Effector CD4-positive, alpha-beta T cell (primary cell): ENCODE data around the gene NKPD1.

Source experiments
- DNase-seq: peaks from one replicate; pipeline ENCODE4 v3.0.0-alpha.2; 2020

The NKPD1 gene

DNA sequence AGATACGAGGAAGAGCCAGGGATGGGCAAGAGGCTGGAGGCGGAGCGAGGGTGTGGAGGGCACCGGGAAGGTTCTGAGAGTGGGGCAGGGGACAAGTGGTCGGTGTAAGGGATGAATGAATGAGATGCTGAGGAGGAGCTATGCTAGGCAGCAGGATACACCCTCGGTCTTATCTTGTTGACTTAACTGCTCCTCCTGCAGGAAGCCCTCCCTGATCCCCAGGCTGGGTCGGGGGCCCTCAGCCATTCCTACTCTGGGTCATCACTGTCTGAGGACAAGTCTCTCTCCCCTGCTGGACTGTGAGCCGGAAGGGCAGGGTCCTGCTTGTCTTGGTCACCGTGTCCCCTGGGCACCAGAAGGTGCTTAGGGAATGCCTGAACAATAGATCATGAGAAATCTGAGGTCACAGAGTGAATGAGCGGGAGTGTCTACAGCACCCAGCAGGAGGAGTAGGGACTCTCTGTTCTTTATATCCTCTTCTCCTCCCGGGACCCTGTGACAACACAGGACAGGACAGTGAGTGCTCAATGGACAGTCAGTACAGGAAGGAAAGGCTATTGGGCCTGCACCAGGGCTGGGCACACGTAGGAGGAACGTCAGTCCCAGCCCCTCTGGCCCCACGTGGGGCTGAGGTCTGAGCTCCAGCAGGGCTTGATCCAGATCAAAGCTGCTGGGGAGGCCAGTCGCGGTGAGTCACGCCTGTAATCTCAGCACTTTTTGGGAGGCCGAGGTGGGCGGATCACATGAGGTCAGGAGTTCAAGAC is 6.5 kb downstream of the NKPD1 start:
- no peak for DNase-seq

DNA sequence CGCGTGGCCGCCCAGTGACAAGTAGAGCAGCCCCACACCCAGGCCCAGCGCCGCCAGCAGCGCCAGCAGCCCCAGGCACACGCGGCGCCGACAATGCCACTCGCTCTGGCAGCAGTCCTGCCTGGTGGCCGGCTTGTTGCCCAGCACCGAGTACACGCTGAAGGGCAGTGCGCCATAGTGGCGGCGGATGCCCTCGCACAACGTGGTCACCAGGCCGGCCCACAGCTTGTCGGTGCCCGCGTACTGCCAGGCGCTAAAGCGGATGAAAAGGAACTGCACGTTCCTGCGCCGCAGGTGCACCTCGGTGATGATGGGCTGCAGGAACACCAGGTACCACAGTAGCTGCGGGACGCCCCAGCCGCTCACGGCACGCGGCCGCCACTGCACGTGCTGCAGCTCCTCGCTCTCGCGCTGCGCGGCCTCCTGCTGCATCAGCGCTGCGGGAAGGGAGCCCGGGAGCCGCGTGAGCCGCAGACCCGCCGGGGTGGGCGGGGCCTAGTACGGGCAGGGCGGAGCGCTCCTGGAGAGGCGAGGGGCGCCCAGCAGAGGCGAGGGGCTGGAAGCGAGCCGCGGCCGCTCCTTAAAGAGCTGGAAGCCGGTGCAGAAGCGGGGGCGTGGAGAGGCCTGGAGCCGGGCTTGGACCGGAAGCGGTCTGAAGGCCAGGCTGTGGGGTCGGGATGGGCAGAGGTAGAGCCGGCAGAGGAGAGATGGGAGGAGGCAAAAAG is 7.3 kb downstream of the NKPD1 start:
- DNase-seq = no peak

DNA sequence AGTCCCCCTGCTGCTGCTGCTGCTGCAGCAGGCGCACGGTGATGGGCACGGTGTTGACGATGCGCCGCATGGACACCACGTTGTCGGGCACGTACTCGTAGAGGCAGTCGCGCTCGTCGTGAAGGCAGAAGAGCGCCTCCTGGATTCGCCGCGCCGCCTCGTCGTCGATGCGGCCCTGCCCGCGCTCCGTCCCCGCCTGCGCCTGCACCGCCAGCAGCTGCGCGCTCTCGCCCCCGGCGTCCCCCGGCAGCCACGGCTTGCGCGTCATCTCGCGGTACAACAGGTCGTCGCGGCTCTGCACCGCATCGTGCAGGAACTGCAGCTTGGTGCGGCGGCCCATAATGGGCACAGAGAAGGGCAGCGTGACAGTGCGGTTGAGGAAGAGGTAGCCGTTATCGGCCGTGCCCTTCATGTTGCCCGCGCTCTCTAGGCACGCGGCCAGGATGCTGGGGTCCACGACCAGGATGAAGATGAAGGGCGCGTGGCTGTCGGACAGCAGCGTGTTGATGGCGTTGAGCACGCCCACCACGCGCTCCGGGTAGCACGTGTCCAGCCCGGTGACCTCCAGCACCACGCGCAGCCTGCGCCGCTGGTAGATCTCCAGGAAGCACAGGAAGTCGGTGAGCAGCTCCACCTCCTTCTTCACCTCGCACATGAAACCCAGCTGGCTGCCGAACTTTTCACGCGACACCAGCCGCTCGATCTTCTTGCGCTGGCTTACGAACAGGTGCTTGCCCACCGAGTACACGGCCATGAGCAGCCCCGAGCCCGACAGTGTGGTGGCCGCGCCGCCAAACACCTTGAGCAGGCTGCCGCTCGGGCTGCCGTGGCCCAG is 8.1 kb downstream of the NKPD1 start:
- DNase-seq = peak; percentile 21

DNA sequence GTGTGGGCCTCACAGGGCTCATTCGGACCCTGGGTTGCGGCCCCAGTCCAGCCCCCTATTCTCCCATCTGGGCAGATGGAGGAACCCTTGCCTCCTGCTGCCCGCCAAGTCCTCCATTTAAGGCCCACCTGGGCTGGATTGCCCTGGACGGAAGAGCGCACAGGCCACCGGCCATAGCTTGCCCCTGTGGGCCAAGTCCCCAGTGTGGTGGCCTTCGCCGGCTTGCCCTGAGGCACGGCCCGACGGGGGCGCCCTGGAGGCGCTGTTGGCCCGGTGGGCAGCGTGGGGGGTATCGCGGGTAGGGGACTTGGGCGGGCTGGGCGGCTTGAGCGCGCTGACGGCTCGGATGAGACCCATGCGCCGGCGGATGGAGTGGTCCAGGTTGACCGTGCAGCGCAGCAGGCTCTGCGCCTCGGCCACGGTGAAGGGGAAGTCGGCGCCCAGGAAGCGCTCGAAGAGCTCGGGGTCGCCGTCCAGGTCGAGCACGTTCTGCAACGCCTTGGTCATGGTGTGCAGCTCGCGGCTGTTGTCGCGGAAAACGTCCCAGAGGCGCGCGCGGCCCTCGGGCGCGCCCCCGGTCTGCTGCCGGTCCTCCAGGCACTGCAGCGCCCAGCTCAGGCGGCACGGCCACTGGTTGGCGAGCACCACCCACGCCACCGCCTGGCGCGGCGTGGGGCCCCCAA is 8.8 kb downstream of the NKPD1 start:
- no peak for DNase-seq

DNA sequence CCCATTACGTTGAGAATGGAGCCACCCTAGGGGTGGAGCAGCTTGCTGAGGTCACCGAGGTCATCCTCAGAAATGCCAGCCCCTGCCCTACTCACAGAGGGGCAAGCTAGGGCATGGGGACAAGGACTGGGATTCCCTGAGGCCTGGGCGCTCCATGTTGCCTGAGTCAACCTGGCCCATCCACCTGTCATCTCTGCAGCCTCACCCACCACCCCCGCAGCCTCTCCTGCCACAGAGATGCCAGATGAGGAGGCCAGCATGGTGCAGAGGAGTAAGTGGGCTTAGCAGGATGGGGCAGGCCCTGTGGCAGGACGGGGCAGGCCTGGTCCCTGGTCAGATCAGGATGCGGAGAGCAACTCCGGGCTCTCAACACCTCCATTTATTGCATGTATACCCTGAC is 9.5 kb downstream of the NKPD1 start:
- no peak for DNase-seq

DNA sequence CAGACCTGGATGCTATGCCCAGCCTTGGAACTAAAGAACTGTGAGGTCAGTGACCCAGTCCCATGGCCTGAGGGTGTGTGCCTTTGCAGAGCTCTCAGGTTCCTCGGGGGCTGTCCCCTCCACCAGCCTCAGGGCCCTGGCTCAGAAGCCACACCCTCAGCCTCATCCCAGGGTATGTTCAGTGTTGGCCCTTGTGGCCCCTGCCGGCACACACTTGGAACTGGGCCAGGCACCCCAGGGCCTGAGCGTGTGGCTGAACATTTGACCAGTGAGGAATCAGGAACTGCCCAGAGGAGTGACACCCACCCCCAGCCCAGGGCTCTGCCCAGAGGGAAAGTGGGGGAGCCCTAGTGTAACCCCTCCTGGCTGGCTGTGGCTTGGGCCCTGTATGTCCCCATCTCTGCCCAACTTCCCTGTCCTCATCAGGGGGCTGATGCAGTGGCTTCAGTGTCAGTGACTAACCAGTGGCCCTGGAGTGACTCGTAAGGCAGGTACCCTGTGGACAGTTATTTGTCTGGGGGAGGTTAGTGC is 10.0 kb downstream of the NKPD1 start:
- no peak for DNase-seq

DNA sequence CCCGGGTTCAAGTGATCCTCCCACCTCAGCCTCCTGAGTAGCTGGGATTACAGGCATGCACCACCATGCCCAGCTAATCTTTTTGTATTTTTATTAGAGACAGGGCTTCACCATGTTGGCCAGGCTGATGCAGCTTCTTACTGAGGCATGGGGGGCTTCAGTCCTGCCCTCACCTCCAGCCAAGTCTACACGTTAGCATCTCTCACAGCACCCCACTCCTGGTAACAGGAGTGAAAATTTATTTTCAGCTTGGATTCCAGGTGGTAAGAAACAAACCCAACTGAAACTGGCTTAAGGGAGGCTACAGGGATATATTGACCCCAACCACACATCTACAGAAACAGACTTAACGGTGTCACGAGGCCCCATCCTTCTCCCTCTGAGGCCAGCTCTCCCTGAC is 10.6 kb downstream of the NKPD1 start:
- no peak for DNase-seq

DNA sequence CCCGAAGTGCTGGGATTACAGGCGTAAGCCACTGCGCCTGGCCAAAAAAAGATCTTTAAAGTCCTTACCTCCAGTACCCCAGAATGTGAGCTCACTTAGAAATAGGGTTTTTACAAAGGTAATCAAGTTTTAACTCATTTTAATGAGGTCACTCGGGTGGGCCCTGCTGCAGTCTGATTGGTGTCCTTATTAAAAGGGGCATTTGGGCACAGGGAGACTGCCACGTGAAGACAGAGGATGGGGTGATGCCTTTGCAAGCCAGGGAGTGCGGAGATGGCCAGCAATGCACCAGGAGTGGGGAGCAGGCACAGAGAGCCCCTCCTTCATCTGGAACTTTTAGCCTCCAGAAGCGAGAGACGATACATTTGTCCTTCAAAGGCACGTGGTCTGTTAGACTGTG is 11.7 kb downstream of the NKPD1 start:
- no peak for DNase-seq

DNA sequence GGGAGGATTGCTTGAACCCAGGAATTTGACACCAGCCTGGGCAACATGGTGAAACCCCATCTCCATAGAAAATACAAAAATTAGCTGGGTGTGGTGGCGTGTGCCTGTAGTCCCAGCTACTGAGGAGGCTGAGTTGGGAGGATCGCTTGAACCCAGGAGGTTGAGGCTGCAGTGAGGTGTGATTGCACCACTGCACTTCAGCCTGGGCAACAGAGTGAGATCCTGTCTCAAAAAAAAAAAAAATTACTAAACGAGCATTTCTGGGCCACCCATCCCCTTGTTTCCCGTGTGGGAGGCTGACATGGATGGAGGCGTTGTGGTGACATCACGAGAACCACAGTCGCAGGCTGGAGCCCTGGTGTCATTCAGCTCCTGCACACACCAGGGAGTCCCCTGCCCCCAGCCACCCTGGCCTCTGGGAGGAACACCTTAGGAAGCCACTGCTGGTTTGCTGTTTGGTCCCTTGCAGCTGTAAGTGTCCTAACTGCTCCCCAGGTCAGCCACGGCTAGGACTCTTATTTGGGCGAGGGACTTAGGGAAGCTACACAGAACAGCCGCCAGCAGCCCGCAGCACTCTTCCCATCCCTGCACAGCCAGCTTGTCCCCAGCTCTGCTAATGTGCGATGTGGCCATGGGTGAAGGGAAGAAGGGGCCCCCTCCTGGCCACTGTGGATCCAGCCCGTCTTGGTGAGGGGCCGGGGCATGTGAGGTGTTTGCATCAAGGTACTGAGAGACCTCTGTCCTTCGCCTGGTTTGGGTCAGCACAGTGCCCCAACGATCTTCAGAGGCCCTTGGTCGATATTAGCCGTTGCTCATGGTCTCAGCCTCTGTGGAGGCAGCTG is 12.7 kb downstream of the NKPD1 start:
- no peak for DNase-seq

DNA sequence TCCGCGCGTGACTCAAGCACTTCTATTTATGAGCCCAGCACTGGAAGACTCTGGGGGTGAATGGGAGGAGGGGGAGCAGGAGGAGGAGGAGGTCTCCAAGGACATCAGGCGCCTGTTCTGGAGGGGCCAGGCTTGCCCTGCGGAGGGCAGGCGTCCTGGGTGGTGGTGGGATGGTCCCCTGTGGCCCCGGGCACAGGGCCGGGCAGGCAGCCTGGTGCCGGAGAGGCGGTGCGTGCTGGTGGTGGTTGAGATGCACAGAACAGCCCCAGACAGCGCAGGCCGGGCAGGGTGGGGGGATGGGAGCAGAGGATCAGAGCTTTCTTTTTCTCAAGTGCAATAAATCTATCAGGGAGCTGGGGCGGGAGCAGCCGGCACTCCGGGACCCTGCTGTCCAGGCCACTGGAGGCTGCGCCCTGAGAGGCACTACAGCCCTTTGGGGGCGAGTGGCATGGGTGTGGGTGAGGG is 14.0 kb downstream of the NKPD1 start:
- no peak for DNase-seq

DNA sequence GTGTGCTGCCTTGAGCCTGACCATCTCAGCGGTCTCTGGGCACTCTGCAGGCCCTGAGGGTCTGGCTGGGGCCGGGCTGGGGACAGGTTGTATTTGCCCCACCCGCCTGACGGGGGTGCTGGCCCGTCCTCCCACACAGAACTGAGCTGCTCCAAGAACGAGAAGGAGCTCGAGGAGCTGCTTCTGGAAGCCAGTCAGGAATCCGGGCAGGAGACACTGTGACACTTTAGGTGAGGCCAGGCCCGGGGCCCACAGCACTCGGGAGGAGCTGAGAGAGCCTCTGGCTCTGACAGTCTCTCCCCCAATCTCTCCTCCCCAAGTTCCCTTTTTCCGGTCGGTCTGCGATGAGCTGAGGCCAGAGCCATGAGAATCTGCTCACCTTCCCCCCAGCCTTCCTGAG is 14.5 kb downstream of the NKPD1 start:
- DNase-seq = no peak

DNA sequence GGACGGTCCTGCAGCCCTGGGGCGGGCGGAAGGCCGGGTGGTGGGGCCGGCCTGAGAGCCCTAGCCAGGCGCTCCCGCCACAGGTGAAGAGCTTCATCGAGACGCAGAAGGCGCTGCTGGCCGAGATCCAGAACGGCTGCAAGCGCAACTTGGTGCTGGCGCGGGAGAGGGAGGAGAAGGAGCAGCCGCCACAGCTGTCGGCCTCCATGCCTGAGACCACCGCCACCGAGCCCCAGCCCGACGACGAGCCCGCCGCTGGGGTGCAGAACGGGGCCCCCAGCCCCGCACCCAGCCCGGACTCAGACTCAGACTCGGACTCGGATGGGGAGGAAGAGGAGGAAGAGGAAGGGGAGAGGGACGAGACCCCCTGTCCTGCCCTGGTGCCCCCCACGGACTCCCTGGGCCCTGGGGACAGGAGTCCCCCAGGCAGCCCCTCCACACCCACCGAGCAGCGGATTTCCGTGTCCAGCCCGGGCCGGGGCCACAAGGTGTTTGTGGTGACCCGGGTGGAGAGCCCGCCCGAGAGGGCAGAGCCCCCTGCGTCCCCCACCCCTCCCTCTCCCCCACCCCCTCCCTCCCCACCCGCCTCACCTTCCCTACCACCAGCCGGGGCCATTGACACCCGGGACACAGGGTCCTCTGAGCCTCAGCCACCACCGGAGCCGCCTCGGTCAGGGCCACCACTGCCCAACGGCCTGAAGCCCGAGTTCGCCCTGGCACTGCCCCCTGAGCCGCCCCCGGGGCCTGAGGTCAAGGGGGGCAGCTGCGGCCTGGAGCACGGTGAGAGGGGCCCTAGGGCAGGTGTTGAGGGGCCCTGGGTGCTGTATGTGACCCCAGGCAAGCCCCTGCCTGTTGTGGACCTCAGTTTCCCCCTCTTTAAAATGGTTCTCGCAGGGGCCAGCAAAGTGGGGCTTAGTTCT is 15.3 kb downstream of the NKPD1 start:
- DNase-seq = no peak

DNA sequence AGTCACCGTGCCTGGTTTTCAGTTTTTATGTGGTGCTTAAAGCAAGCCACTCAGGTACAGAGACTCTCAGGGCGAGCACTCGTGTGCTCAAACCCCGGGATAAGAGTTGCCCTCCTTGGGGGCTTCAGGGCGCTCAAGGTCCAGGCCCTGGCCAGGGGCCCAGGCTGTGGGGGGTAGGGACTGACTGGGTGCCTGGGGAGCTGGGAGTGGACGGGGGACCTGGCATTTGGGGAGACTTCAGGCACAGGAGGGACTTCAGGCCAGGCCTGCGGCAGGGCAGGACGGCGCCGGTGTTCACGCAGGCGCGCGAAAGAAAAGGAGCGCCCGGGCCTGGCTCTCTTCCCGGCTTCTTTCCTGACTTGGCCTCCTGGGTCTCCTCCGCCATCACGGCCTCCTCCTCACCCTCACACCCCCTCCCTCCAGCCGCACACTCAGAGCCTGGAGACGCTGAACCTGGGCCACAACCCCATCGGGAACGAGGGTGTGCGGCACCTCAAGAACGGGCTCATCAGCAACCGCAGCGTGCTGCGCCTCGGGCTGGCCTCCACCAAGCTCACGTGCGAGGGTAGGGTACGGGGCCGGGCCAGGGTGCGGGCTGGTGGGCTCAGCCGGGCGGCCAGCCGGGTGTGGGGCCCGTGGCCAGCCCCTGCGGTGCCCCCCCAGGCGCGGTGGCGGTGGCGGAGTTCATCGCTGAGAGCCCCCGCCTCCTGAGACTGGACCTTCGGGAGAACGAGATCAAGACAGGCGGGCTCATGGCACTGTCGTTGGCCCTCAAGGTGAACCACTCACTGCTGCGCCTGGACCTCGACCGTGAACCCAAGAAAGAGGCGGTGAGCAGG is 16.1 kb downstream of the NKPD1 start:
- no peak for DNase-seq

DNA sequence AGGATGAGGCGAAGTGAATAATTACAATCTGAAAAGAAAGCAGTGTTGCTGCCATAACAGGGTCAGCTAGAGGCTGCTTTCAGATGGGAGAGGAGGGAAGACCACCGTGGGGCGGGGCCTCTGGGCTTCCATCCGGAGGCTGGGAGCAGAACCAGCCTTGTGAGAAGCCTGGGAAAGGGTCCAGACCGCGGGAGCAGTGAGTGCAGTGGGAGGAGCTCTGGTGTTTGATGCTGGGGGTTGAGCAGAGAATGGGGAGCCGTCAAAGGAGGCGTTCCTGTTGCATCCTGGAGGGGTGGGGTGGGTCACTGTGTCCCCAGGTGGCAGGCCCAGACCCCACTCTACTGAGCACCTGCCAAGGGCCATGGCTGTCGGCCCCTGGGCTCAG is 18.1 kb downstream of the NKPD1 start:
- no peak for DNase-seq

DNA sequence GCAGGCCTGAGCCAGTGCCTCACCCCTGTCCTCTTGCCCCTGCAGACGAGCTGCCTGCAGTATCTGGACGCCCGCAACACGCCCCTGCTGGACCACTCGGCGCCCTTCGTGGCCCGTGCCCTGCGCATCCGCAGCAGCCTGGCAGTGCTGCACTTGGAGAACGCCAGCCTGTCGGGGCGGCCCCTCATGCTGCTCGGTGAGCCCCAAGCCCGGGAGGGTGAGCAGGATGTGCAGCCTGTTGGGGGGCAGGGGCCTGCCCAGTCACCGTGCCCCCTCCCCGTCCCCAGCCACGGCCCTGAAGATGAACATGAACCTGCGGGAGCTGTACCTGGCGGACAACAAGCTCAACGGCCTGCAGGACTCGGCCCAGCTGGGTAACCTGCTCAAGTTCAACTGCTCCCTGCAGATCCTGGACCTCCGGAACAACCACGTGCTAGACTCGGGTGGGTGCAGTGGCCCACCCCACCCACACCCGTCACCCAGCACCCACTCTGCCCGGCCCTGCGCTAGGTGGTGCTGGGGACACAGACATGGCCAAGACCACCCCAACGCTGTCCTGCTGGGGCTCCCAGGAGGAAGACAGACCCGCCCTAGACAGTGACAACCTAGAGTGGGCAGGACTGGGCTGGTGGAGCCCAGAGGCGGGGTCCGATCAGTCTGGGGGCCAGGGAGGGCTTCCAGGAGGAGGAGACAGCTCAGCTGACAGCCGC is 18.6 kb downstream of the NKPD1 start:
- DNase-seq = no peak

DNA sequence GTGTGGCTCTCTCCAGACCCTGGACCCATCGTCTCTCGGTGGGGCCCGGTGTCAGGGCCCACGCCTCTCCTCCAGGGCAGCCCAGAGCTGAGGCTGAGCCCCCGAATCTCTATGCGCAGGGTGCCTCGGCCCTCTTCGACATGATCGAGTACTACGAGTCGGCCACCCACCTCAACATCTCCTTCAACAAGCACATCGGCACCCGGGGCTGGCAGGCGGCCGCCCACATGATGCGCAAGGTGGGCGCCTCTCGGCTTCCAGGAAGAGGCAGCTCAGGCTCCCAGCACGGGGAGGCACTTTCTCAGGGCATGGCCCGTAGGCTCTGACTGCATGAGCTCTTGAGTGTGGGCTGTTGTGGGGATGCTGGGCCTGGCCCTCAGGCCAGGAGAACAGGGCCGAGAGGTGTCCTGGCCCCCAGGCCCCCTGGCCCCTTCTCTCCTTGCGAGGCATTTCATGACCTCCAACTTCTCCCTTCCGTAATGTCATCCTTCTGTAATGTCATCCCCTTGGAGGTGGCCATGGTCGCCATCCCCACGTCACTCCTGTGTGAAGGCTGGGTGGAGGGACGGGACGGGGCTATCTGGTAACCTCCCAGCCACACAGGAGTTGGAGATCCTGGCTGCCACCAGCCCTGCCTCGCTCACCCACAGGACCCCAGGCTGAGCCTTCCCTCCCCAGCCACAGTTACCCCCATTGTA is 19.4 kb downstream of the NKPD1 start:
- no peak for DNase-seq

DNA sequence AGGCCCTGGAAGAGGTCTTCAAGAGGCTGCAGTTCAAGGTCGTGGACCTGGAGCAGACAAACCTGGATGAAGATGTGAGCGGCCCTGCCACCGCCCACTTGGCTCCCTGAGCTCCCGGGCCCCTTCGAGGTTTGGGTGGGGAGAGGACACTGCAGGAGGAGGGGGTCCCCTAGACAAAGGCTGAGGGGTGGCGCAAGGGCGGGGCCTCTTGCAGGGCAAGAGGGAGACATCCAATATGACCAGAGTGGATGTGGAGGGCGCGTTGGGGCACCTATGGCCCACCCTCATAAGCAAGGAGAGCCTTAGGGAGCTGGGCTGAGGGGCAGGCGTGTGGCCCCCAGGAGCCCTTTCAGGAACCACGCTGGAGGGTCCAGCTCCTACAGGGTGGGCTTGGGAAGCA is 20.2 kb downstream of the NKPD1 start:
- DNase-seq = no peak

DNA sequence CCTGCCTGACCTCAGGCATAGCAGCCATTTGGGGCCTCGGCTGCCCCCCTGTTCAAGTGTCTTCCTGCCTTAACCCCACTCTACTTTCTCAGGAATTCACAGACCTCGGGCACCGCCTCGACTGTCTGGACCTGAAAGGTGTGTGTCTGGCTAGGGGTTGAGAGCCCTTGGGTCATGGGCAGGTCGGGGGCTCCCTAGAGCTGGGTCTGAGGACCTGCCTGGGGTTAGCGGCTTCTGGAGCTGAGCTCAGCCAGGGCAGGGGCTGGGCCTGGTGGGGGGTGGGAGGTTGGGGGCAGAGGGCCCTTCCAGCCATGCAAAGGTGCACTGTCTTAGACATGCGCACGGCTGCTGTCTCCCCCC is 20.7 kb downstream of the NKPD1 start:
- no peak for DNase-seq
